ENCODE measurements around the gene MICU1.

GRCh38 chr10:72477463-72477862 lies 148.4 kb downstream of the MICU1 start:
- no peak for TF ChIP-seq CTCF (IDR thresholded peaks at IDR 0.05)
- TF ChIP-seq POLR2A (IDR thresholded peaks at IDR 0.05), result no peak
- no peak for TF ChIP-seq POLR2AphosphoS5 (IDR thresholded peaks at IDR 0.05)
